Measurements from ENCODE around the gene ADAM8. TPM values are rescaled to one million over a fixed set of nuclear protein-coding genes. Genes with fewer than 3 reads are reported as not detected.
A peak's percentile ranks its signal among the peaks of the same experiment; 100 is the strongest.

ADAM8 gene
- total RNA-seq, 2 donors from 2014 or later, result 3.7 to 5.7 TPM

DNA sequence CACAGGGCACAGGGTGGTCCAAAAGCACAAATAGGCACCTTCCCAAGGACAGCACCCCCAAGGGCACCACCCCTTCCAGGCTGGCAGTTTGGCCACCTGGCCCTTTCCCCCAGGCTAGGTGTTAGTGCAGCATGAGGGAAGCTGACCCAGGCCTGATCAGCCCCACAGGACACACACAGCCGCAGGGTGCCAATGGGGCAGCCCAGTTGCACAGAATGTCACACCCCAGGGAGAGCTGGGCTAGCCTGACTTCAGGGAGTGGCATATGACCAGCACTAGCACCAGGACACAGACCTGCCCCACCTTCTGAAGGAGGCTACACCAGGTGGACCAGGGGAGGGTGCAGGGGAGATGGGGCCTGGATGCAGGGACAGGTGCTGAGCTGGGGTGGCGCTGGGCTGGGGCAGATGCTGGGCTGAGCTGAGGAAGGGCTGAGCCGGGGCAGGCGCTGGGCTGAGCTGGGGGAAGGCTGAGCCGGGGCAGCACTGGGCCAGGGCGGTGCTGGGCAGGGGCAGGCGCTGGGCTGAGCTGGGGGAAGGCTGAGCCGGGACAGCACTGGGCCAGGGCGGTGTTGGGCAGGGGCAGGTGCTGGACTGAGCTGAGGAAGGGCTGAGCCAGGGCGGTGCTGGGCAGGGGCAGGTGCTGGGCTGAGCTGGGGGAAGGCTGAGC is 3.9 kb upstream of the ADAM8 start:
- H3K4me3 ChIP-seq, result no peak overlapping the region
- H3K27ac ChIP-seq, result no peak overlapping the region
- peaks cover 4% of the 10 kb centered on the region for H3K36me3 ChIP-seq
- TF ChIP-seq, protein P1, sequence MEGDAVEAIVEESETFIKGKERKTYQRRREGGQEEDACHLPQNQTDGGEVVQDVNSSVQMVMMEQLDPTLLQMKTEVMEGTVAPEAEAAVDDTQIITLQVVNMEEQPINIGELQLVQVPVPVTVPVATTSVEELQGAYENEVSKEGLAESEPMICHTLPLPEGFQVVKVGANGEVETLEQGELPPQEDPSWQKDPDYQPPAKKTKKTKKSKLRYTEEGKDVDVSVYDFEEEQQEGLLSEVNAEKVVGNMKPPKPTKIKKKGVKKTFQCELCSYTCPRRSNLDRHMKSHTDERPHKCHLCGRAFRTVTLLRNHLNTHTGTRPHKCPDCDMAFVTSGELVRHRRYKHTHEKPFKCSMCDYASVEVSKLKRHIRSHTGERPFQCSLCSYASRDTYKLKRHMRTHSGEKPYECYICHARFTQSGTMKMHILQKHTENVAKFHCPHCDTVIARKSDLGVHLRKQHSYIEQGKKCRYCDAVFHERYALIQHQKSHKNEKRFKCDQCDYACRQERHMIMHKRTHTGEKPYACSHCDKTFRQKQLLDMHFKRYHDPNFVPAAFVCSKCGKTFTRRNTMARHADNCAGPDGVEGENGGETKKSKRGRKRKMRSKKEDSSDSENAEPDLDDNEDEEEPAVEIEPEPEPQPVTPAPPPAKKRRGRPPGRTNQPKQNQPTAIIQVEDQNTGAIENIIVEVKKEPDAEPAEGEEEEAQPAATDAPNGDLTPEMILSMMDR (IDR thresholded peaks at IDR 0.05), result no peak
- DNase-seq, result no peak
- H3K9ac ChIP-seq (ENCODE audit: low read depth in 2 of 2, low read length in 2 of 2), result no peak overlapping the region
- H3K27me3 ChIP-seq, result peaks cover 16% of the 10 kb centered on the region
- intact Hi-C loops (cut with DNase I), result no loop called here
- H3K9me3 ChIP-seq, result no peaks in the 10 kb centered on the region
- peaks cover 4% of the 10 kb centered on the region for H3K4me1 ChIP-seq

DNA sequence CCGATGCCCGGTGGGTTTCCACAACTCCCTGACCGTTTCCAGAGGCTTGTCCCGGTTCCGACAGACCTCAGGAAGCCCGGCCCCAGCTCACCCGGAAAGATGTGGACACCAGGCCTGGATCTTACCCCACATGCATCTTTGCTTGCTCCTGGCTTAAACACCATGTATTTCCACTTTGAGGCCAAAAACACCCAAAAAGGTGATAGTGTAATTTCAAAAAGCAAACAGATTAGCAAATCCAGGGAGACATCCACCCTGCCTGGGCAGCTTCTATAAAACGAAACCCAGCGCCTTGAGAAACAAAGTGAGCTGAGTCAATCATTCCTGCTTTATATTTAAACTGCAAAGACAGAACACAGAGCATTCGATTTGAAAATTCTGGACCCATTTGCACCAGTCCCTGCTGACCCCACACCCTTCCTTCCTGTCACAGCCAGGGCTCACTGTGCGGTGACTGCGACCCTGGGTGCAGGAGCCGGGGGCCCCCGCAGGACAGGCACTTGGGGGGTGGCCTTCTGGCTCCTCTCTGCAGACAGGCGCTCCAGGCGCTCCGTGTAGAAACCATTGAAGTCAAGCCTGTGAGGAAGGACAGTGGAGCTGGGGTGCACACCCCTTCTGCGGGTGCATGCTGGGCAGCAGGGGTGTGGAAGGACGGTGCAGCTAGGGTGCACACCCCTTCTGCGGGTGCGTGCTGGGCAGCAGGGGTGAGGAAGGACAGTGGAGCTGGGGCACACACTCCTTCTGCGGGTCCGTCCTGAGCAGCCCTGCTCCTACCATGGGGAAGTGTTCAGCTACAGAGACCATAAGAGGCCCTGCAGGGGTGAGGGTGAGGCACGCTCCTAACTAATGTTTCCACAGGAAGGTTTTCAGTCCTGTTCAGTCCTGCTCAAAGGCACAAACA is 2.9 kb upstream of the ADAM8 start:
- no peak overlapping the region for H3K4me3 ChIP-seq
- peaks cover 4% of the 10 kb centered on the region for H3K36me3 ChIP-seq
- no peaks in the 10 kb centered on the region for H3K9me3 ChIP-seq
- H3K9ac ChIP-seq (ENCODE audit: low read depth in 2 of 2, low read length in 2 of 2), result peak overlapping the region in 1 of 2 donors; percentile 18
- DNase-seq, result no peak
- intact Hi-C loops (cut with DNase I), result no loop called here
- peaks cover 4% of the 10 kb centered on the region for H3K4me1 ChIP-seq
- TF ChIP-seq, protein P1 (IDR thresholded peaks at IDR 0.05), result no peak
- H3K27me3 ChIP-seq, result peaks cover 16% of the 10 kb centered on the region
- H3K27ac ChIP-seq, result peak overlapping the region; percentile 41

DNA sequence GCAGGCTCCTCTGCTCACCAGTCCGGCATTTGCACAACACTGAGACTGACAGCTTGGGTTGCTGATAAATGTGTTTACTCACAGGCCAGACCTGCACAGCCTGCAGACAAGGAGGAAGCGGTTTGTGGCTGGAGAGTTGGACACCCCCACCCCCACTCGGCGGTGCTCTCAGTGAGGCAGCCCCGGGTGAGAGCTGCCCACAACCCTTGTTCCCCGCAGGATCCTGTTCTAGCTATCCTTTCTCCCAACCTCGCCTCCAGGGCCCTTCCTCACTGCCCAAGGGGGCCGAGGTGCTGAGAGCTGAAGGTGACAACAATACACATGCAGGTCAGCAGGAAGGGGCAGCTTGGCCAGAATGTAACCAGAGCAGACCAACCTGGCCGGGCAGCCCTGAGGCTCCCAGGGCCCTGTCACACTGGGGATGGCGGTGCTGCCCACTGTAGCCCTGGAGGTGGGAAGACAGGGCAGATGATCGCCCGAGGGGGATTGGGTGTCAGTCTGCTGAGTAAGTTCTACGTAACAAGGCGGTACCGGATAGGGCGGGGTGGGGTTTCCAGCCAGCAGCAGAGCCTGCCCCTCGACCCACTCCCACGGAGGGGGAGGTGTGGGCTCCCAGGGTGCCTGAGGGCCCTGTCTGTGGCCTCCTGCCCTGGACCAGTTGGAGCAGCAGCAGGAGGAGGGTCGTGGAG is 2.1 kb upstream of the ADAM8 start:
- Histone ChIP-seq H3K4me3 (no peak overlapping the region), H3K9ac (ENCODE audit: low read depth in 2 of 2, low read length in 2 of 2) (no peak overlapping the region), H3K27me3 (peaks cover 16% of the 10 kb centered on the region), H3K36me3 (no peaks in the 10 kb centered on the region), H3K9me3 (no peaks in the 10 kb centered on the region), H3K27ac (peak overlapping the region; percentile 41), H3K4me1 (peaks cover 4% of the 10 kb centered on the region)
- intact Hi-C loops (cut with DNase I), result no loop called here
- TF ChIP-seq, protein P1 (IDR thresholded peaks at IDR 0.05), result no peak
- DNase-seq, result peak; percentile 57

DNA sequence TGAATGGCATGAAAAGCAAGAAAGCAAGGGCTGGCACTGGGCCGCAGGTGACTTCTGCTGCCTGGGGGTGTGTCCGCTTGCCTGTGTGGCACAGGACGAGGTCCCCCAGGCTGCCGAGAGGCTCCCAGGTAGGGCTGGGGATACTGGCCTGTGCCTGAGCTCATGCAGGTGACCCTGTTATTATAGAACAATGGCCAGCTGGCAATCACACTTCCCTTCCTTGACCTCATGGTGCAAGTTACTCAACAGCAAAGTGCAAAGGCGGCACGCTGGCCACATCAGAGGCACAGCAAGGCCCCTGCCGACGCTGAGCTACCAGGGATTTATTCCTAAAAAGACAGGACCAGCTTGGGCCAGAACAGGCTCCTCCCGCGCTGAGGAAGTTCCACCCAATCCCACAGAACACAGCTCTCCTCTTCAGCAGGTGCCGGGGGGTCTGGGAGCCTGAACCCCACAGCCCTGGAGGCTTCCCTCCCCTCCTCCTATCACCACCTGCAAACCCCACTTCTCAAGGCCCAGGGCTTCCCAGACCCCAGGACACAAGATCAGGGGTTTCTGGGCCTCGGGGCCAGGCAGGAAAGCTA is 1.4 kb upstream of the ADAM8 start:
- intact Hi-C loops (cut with DNase I), result no loop called here
- Histone ChIP-seq H3K27ac (peak overlapping the region; percentile 41), H3K27me3 (peaks cover 16% of the 10 kb centered on the region), H3K4me3 (no peak overlapping the region), H3K4me1 (peaks cover 4% of the 10 kb centered on the region), H3K9me3 (no peaks in the 10 kb centered on the region), H3K36me3 (no peaks in the 10 kb centered on the region), H3K9ac (ENCODE audit: low read depth in 2 of 2, low read length in 2 of 2) (peak overlapping the region in 1 of 2 donors; percentile 9)
- TF ChIP-seq, protein P1 (IDR thresholded peaks at IDR 0.05), result no peak
- DNase-seq, result no peak

Measured in colonic mucosa (tissue), 4 donors.